HepG2 (cell line): ENCODE data around the gene C1orf35. TPM values are rescaled to one million over a fixed set of nuclear protein-coding genes. Genes with fewer than 3 reads are reported as not detected.
A peak's percentile ranks its signal among the peaks of the same experiment; 100 is the strongest.

Source experiments
- ATM ChIP-seq: fragments of 450-650 bp; IDR thresholded peaks from 2 replicates; pipeline ENCODE4 v1.7.1; 2017; ENCODE audit warnings: mild to moderate bottlenecking, borderline replicate concordance
- CBX1 ChIP-seq: IDR thresholded peaks from one replicate; pipeline ENCODE4 v1.6.1; 2016; ENCODE audit warnings: antibody characterized with exemption, low read depth
- HMG20A ChIP-seq: IDR thresholded peaks from 2 replicates; pipeline ENCODE4 v1.6.1; 2016; ENCODE audit warnings: borderline replicate concordance
- HOXA9 ChIP-seq: sonication (generic); formaldehyde crosslinking; IDR thresholded peaks from 2 replicates; pipeline ENCODE4 v1.8.1; 2022; ENCODE audit warnings: missing genetic modification reagents, mild to moderate bottlenecking, moderate library complexity, borderline replicate concordance
- JUND ChIP-seq: sonication (generic); formaldehyde crosslinking; IDR thresholded peaks from 2 replicates; pipeline ENCODE4 v1.8.0; 2022; ENCODE audit warnings: mild to moderate bottlenecking, missing genetic modification reagents
- MLLT10 ChIP-seq: sonication (generic); formaldehyde crosslinking; IDR thresholded peaks from 2 replicates; pipeline ENCODE4 v1.4.0; 2020; ENCODE audit warnings: missing genetic modification reagents
- MTA3 ChIP-seq: sonication (generic); formaldehyde crosslinking; IDR thresholded peaks from 2 replicates; pipeline ENCODE4 v1.4.0; 2020; ENCODE audit warnings: missing genetic modification reagents
- MYNN ChIP-seq: sonication (generic); formaldehyde crosslinking; IDR thresholded peaks from 2 replicates; pipeline ENCODE4 v1.4.0; 2020; ENCODE audit warnings: mild to moderate bottlenecking, low read depth, missing genetic modification reagents
- NFE2L1 ChIP-seq: sonication (generic); formaldehyde crosslinking; IDR thresholded peaks from 2 replicates; pipeline ENCODE4 v1.4.0; 2020; ENCODE audit warnings: missing genetic modification reagents, mild to moderate bottlenecking, borderline replicate concordance
- PHF5A ChIP-seq: IDR thresholded peaks from one replicate; pipeline ENCODE4 v1.6.1; 2018; ENCODE audit warnings: low read depth, missing genetic modification reagents; ENCODE audit not compliant: unreplicated experiment
- POLR2G ChIP-seq: fragments of 200-400 bp; formaldehyde crosslinking; IDR thresholded peaks from 2 replicates; pipeline ENCODE4 v1.6.1; 2018; ENCODE audit warnings: mild to moderate bottlenecking, low read depth, low read length, moderate library complexity
- RFXAP ChIP-seq: sonication (generic); formaldehyde crosslinking; IDR thresholded peaks from 2 replicates; pipeline ENCODE4 v1.4.0; 2020; ENCODE audit warnings: missing genetic modification reagents, borderline replicate concordance
- SETDB1 ChIP-seq: sonication (generic); formaldehyde crosslinking; IDR thresholded peaks from 2 replicates; pipeline ENCODE4 v1.5.1; 2020; ENCODE audit warnings: missing genetic modification reagents, mild to moderate bottlenecking, borderline replicate concordance
- SMYD3 ChIP-seq: sonication (generic); formaldehyde crosslinking; IDR thresholded peaks from 2 replicates; pipeline ENCODE4 v1.8.1; 2023; ENCODE audit warnings: mild to moderate bottlenecking, missing genetic modification reagents
- SUZ12 ChIP-seq: fragments of 150-350 bp; IDR thresholded peaks from 2 replicates; pipeline ENCODE4 v1.6.1; 2014; ENCODE audit warnings: low read depth, low read length
- ZHX2 ChIP-seq, 2 experiments: sonication (generic) in 1 of 2; formaldehyde crosslinking in 1 of 2; IDR thresholded peaks; 2 replicates each; pipeline versions ENCODE4 v1.6.1 to v1.9.0; 2014 to 2022; ENCODE audit warnings: antibody characterized with exemption in 1 of 2, borderline replicate concordance in 1 of 2, inconsistent platforms in 1 of 2, low read depth in 1 of 2, missing genetic modification reagents in 1 of 2
- ZKSCAN1 ChIP-seq: fragments of 150-350 bp; IDR thresholded peaks from 2 replicates; pipeline ENCODE4 v1.6.1; 2014; ENCODE audit warnings: low read length
- ZMYM2 ChIP-seq: sonication (generic); formaldehyde crosslinking; IDR thresholded peaks from 2 replicates; pipeline ENCODE4 v1.8.0; 2022; ENCODE audit warnings: mild to moderate bottlenecking, missing genetic modification reagents
- ZNF24 ChIP-seq: fragments of 450-650 bp; IDR thresholded peaks from 2 replicates; pipeline ENCODE4 v1.6.1; 2017; ENCODE audit warnings: antibody characterized with exemption, mild to moderate bottlenecking
- ZNF317 ChIP-seq: sonication (generic); formaldehyde crosslinking; IDR thresholded peaks from 2 replicates; pipeline ENCODE4 v1.5.0; 2020; ENCODE audit warnings: mild to moderate bottlenecking, missing genetic modification reagents
- ZNF431 ChIP-seq: sonication (generic); formaldehyde crosslinking; IDR thresholded peaks from 2 replicates; pipeline ENCODE4 v1.9.0; 2022; ENCODE audit warnings: missing genetic modification reagents, low read depth, mild to moderate bottlenecking, borderline replicate concordance
- ZNF44 ChIP-seq: sonication (generic); formaldehyde crosslinking; IDR thresholded peaks from 2 replicates; pipeline ENCODE4 v1.5.1; 2020; ENCODE audit warnings: mild to moderate bottlenecking, missing genetic modification reagents
- ZNF570 ChIP-seq: sonication (generic); formaldehyde crosslinking; IDR thresholded peaks from 2 replicates; pipeline ENCODE4 v1.4.0; 2020; ENCODE audit warnings: mild to moderate bottlenecking, missing genetic modification reagents, borderline replicate concordance
- ZNF788 ChIP-seq: sonication (generic); formaldehyde crosslinking; IDR thresholded peaks from 2 replicates; pipeline ENCODE4 v1.5.0; 2020; ENCODE audit warnings: mild to moderate bottlenecking, missing genetic modification reagents, borderline replicate concordance
- polyA plus RNA-seq, 8 experiments: library from polyadenylated mRNA; depleted of rRNA in 3 of 8; stranded (reverse) in 7 of 8; unstranded in 1 of 8; fragments of >200 nt; fragmentation: Illumina TruSeq in 4 of 8; extraction: Trizol in 4 of 8; gene quantifications; 2 replicates each; pipeline versions ENCODE4 v1.2.1 to v1.2.3, GENCODE V29; 2011 to 2016; ENCODE audit warnings: low read depth in 4 of 8, missing spikeins in 1 of 8, mixed read lengths in 1 of 8; ENCODE audit not compliant: insufficient read depth in 1 of 8
- total RNA-seq, 5 experiments: library from RNA; depleted of rRNA; stranded (reverse); fragments of >200 nt; fragmentation: Illumina TruSeq; extraction: Trizol; gene quantifications; 2 replicates each; pipeline ENCODE4 v1.2.3, GENCODE V29; 2016; ENCODE audit warnings: low read depth in 1 of 5
- TF ChIP-seq, protein P1 (sequence below): sonication (generic); formaldehyde crosslinking; IDR thresholded peaks from 2 replicates; pipeline ENCODE4 v1.4.0; 2020; ENCODE audit warnings: mild to moderate bottlenecking, missing genetic modification reagents, borderline replicate concordance

The C1orf35 gene
- total and polyA plus RNA-seq, 2 of the 13 experiments (the other 11 are each of a cell fraction or from before 2014, with no cell fraction given) = 8.1 to 19.3 TPM

- TF ChIP-seq, protein P1, sequence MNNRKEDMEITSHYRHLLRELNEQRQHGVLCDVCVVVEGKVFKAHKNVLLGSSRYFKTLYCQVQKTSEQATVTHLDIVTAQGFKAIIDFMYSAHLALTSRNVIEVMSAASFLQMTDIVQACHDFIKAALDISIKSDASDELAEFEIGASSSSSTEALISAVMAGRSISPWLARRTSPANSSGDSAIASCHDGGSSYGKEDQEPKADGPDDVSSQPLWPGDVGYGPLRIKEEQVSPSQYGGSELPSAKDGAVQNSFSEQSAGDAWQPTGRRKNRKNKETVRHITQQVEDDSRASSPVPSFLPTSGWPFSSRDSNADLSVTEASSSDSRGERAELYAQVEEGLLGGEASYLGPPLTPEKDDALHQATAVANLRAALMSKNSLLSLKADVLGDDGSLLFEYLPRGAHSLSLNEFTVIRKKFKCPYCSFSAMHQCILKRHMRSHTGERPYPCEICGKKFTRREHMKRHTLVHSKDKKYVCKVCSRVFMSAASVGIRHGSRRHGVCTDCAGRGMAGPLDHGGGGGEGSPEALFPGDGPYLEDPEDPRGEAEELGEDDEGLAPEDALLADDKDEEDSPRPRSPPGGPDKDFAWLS (CRISPR knock-in tag) = no peak
- no peak for TF ChIP-seq MYNN (CRISPR knock-in tag)
- no peak for TF ChIP-seq SMYD3 (CRISPR knock-in tag)
- no peak for TF ChIP-seq CBX1
- no peak for TF ChIP-seq ZHX2 (IDR thresholded peaks at IDR 0.05; ENCODE audit: low read depth)
- TF ChIP-seq ZHX2 (CRISPR knock-in tag; IDR thresholded peaks at IDR 0.05; ENCODE audit: borderline replicate concordance) = no peak
- TF ChIP-seq MLLT10 (CRISPR knock-in tag) = no peak
- no peak for TF ChIP-seq PHF5A (CRISPR knock-in tag)
- no peak for TF ChIP-seq ZNF317 (CRISPR knock-in tag)
- TF ChIP-seq ZNF44 (CRISPR knock-in tag) = no peak
- TF ChIP-seq SETDB1 (CRISPR knock-in tag) = no peak
- TF ChIP-seq JUND = no peak
- no peak for TF ChIP-seq ZNF431 (CRISPR knock-in tag)
- TF ChIP-seq ZMYM2 (CRISPR knock-in tag) = no peak
- TF ChIP-seq MTA3 (CRISPR knock-in tag) = no peak
- no peak for TF ChIP-seq HOXA9
- no peak for TF ChIP-seq ATM
- TF ChIP-seq ZNF24 = no peak
- no peak for TF ChIP-seq ZNF570 (CRISPR knock-in tag)
- no peak for TF ChIP-seq HMG20A (CRISPR knock-in tag)
- no peak for TF ChIP-seq ZNF788
- TF ChIP-seq NFE2L1 (CRISPR knock-in tag) = no peak
- TF ChIP-seq POLR2G = peak; percentile 58; the same call in 1 of the 2 replicates
- TF ChIP-seq RFXAP (CRISPR knock-in tag) = no peak
- no peak for TF ChIP-seq SUZ12
- no peak for TF ChIP-seq ZKSCAN1
These were observed 46.4 kb upstream of the C1orf35 start, which contains the start of gene GJC2 (continued) for GRCh38 chr1:228149406-228150119.
